Kidney epithelial cell (primary cell): Measurements from ENCODE around the gene STEEP1. TPM values are rescaled to one million over a fixed set of nuclear protein-coding genes. Genes with fewer than 3 reads are reported as not detected.
"Not testable (repeated sequence)": the region's sequence is repeated elsewhere in the genome, so short reads cannot be mapped to it uniquely, and the experiment has no call there.

Experiments
- DNase-seq: peaks from one replicate; pipeline ENCODE4 v3.0.0-alpha.2; 2010; ENCODE audit warnings: low read depth
- H3K27me3 ChIP-seq: 2 replicates; pipeline ENCODE4 v1.6.0; 2011; ENCODE audit warnings: low read length; ENCODE audit not compliant: control insufficient read depth, insufficient read depth
- H3K36me3 ChIP-seq: 2 replicates; pipeline ENCODE4 v1.5.1; 2011; ENCODE audit warnings: low read length; ENCODE audit not compliant: control insufficient read depth, insufficient read depth
- H3K4me3 ChIP-seq: 2 replicates; pipeline ENCODE4 v1.5.1; 2011; ENCODE audit warnings: low read depth, mild to moderate bottlenecking, control low read depth, low read length
- total RNA-seq: library from RNA; depleted of rRNA; stranded (reverse); fragments of >200 nt; gene quantifications from 2 replicates; pipeline ENCODE4 v1.2.3, GENCODE V29; 2015
- TF ChIP-seq, protein P1 (sequence below): IDR thresholded peaks from 2 replicates; pipeline ENCODE4 v1.5.1; 2011; ENCODE audit warnings: mild to moderate bottlenecking, moderate library complexity, low read length, control low read depth, inconsistent platforms; ENCODE audit not compliant: insufficient read depth, poor library complexity, severe bottlenecking

Gene STEEP1
- total RNA-seq, 1 donor from 2014 or later, result 27.4 TPM

DNA sequence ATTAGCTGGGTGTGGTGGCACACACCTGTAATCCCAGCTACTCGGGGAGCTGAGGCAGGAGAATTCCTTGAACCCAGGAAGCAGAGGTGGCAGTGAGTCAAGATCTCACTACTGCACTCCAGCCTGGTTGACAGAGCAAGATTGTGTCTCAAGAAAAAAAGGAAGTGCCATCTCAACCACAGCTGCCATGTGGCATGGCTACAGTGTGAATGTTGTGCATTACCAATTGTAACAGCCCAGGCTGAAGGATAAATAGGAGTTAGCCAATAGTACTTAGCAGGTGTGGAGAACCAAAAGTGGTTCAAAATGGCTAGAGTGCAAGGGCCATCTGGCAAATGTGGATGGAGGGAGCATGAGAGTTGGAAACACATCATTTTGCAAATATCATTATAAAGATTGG is 68.0 kb downstream of the STEEP1 start:
- Histone ChIP-seq H3K4me3 (no peak overlapping the region), H3K27me3 (no peaks in the 10 kb centered on the region), H3K36me3 (no peaks in the 10 kb centered on the region)
- DNase-seq, result no peak
- TF ChIP-seq, protein P1, sequence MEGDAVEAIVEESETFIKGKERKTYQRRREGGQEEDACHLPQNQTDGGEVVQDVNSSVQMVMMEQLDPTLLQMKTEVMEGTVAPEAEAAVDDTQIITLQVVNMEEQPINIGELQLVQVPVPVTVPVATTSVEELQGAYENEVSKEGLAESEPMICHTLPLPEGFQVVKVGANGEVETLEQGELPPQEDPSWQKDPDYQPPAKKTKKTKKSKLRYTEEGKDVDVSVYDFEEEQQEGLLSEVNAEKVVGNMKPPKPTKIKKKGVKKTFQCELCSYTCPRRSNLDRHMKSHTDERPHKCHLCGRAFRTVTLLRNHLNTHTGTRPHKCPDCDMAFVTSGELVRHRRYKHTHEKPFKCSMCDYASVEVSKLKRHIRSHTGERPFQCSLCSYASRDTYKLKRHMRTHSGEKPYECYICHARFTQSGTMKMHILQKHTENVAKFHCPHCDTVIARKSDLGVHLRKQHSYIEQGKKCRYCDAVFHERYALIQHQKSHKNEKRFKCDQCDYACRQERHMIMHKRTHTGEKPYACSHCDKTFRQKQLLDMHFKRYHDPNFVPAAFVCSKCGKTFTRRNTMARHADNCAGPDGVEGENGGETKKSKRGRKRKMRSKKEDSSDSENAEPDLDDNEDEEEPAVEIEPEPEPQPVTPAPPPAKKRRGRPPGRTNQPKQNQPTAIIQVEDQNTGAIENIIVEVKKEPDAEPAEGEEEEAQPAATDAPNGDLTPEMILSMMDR, result no peak

DNA sequence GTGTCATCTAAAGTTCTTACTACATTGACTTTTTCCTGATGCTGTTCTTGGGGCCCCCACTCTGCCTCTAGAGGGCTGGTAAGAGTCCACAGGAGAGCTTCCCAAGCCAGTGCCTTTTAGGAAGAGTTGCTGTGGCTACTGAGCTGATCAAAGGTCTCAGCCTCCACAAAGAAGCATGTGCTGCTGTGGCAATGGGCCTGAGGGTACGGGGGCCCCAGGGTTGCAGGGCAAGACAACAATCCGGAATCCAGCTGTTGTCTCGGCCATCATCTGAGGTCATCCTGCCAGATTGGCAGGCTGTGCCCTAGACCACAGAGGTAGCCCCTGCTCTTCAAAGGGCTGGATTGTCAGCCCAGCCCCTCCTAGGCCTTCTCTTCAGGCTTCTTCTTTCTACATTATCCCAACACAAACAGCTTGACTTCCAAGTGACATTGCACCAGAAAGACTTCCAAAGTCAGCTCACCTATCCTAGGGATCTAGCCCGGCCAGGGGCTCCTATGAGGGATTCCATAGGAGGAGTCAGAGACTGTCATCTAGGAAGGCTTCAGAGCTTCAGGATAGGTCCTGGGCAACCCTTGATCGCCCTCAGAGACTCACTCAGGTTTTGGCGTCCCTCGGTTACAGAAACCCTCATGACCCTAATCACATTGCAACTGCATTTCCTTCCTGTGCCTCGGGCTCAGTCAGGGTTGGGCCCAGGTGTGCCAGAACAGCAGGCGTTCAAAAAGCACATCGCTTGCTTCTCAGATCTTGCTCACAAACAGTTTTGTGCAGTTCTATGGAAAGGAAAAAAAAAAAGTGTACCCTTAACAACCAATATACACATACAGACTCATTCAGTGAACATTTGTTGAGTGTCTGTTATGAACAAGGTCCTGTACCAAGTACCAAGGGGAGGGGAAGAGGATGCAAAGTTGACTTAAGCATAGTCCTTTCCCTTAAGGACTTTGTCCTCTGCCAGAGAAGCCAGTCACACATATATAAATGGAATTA is 69.2 kb downstream of the STEEP1 start:
- DNase-seq, result no peak
- TF ChIP-seq, protein P1, result no peak
- Histone ChIP-seq H3K27me3 (no peaks in the 10 kb centered on the region), H3K36me3 (no peaks in the 10 kb centered on the region), H3K4me3 (no peak overlapping the region)

DNA sequence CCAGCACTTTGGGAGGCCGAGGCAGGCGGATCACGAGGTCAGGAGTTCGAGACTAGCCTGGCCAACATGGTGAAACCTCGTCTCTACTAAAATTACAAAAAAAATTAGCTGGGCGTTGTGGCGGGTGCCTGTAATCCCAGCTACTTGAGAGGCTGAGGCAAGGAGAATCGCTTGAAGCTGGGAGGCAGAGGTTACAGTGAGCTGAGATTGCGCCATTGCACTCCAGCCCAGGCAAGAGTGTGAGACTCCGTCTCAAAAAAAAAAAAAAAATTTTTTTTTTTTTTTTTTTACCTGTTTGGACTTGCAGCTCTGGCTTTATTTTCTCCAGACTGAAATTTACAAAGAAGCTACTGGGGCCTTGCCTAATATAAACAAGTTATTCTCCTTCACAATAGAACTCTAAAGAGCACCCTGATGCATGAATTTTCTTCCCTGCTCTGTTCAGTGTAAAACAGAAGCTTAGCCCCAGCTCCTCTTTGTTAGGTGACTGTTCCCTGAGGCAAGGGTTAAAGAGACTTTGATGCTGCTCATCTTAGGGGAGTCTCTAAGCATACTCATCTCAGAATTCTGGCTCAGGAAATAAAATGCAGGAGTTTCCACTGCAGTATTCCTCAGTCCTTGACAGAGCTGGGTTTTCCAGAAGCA is 71.2 kb downstream of the STEEP1 start:
- not testable (repeated sequence) for H3K27me3 ChIP-seq, H3K36me3 ChIP-seq, DNase-seq, H3K4me3 ChIP-seq

DNA sequence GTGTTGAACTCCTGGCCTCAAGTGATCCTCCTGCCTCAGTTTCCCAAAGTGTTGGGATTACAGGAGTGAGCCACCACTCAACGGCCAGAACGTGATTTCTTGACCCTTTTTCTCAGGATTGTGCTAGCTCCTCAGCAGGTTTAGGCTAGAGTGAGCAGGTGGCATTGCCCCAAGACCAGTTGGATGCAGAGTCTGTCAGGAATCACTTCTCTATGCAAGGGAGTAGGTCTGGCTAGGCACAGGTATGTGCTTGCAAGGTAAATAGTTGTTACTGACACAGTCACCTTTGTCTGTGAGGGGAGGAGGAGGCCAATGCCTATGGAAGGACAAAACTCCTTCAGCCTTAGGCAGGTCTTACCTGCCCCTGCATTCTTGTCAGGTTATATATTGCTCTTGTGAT is 72.7 kb downstream of the STEEP1 start:
- TF ChIP-seq, protein P1, result no peak
- no peaks in the 10 kb centered on the region for H3K36me3 ChIP-seq
- no peak for DNase-seq
- no peak overlapping the region for H3K4me3 ChIP-seq
- H3K27me3 ChIP-seq, result no peaks in the 10 kb centered on the region

DNA sequence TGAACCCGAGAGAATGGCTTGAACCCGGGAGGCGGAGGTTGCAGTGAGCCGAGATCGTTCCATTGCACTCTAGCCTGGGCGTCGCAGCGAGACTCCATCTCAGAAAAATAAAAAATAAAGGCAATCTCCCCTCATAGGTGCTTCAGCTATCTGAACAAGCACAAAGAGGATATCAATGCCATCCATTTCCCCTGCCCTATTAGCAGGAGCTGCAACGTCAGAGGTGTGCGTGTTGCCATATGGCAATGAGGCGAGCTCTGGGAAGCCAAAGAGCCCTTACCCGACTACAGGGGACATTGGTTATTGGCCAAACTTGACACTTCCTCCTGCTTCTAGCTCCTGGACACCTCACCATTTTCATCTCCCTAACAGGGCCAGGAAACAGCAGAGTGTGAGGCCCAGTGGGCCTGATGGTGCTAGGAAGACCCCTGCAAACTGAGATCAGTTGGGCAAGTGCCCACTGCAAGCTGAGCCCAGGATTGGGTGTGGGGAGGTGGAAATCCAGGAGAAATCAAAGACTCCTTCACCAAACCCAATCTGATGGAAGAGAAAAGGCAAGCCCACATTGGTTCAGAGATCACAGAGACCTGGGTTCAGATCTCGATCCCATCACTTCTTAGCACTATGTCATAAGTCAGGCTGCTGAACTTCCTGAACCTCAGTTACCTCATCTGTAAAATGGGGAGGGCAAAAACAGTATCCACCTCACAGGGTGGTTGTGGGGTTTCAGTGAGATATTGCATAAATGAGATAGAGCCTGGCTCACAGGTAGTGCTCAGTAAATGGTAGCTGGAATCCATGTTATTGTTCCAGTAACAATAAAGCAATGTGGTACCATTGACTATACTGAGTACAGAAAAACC is 75.8 kb downstream of the STEEP1 start:
- no peak for DNase-seq
- Histone ChIP-seq H3K36me3 (no peaks in the 10 kb centered on the region), H3K4me3 (no peak overlapping the region), H3K27me3 (no peaks in the 10 kb centered on the region)
- TF ChIP-seq, protein P1, result no peak

DNA sequence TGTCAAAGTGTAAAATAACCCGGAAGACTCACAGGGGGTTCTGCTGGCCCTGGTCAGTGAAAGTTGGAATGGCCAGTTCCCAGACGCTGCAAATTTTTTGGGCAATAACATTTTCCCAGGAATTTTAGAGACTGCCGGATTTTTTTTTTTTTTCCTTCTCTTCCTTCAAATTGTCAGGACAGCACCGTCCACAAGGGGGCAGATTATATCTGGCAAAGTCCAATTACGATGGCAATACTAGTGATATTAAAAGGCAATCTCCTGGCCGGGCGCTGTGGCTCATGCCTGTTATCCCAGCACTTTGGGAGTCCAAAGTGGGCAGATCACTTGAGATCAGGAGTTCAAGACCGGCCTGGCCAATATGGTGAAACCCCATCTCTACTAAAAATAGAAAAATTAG is 76.5 kb downstream of the STEEP1 start:
- Histone ChIP-seq H3K36me3 (no peaks in the 10 kb centered on the region), H3K4me3 (no peak overlapping the region), H3K27me3 (no peaks in the 10 kb centered on the region)
- TF ChIP-seq, protein P1, result peak; percentile 53
- DNase-seq, result no peak
